B cell (primary cell): ENCODE data around the gene PAX2.

Source experiments
- CTCF ChIP-seq: fragments of 200-600 bp; IDR thresholded peaks from one replicate; pipeline ENCODE4 v1.8.0; 2022; ENCODE audit warnings: antibody characterized with exemption, mild to moderate bottlenecking
- EZH2 ChIP-seq: IDR thresholded peaks from 2 replicates; pipeline ENCODE4 v1.6.1; 2012; ENCODE audit warnings: borderline replicate concordance, low read depth, mild to moderate bottlenecking, moderate library complexity, low read length; ENCODE audit not compliant: insufficient read depth, poor library complexity, severe bottlenecking

- TF ChIP-seq CTCF = no peak
- no peak for TF ChIP-seq EZH2
Measured at GRCh38 chr10:100713049-100713858, 32.1 kb upstream of the PAX2 start.
